GM13977 (cell line): ENCODE data around the gene RNF141.

ENCODE experiments used
- DNase-seq: peaks from one replicate; pipeline ENCODE4 v3.0.0; 2012; ENCODE audit warnings: low spot score
- CTCF ChIP-seq: IDR thresholded peaks from 2 replicates; pipeline ENCODE4 v1.5.1; 2012; ENCODE audit warnings: mild to moderate bottlenecking, control low read depth; ENCODE audit not compliant: insufficient read depth; ENCODE audit errors: extremely low read depth, missing control alignments
- in situ Hi-C: fragments of 300-500 bp; cut with MboI; formaldehyde crosslinking; loops from one replicate; pipeline ENCODE4 v1.12.0; 2022; ENCODE audit warnings: low sequenced_read_pairs, low pct_unique_long_range_greater_than_20kb, mixed read lengths, inconsistent platforms; ENCODE audit not compliant: unreplicated experiment

Gene RNF141

GRCh38 chr11:10481560-10482349, 59.2 kb downstream of the RNF141 start:
- in situ Hi-C loops = no loop called here
- no peak for DNase-seq
- no peak for TF ChIP-seq CTCF

DNA sequence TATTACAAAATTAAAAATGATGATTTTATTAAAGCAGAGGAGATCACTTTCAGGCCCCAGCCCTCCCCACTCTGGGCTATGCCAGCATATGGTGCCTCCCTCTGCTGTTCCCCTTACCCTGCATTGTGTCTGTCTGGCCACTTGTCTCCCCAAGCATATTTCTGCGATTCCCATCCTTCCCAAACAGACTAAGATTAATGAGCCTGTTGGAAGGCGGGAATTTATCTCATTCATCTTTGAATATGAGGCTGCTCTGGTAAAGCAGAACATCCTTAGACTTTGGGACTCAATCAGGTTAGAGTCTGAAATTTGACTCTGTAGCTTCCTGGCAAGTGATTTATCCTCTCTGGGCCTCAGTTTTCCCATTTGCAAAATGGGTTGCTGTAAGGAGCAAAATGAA, 60.2 kb downstream of the RNF141 start:
- TF ChIP-seq CTCF = no peak
- in situ Hi-C loops = no loop called here
- DNase-seq = no peak

- in situ Hi-C loops = no loop called here
- no peak for TF ChIP-seq CTCF
- no peak for DNase-seq
Observed at GRCh38 chr11:10480026-10480425, 61.0 kb downstream of the RNF141 start.

DNA sequence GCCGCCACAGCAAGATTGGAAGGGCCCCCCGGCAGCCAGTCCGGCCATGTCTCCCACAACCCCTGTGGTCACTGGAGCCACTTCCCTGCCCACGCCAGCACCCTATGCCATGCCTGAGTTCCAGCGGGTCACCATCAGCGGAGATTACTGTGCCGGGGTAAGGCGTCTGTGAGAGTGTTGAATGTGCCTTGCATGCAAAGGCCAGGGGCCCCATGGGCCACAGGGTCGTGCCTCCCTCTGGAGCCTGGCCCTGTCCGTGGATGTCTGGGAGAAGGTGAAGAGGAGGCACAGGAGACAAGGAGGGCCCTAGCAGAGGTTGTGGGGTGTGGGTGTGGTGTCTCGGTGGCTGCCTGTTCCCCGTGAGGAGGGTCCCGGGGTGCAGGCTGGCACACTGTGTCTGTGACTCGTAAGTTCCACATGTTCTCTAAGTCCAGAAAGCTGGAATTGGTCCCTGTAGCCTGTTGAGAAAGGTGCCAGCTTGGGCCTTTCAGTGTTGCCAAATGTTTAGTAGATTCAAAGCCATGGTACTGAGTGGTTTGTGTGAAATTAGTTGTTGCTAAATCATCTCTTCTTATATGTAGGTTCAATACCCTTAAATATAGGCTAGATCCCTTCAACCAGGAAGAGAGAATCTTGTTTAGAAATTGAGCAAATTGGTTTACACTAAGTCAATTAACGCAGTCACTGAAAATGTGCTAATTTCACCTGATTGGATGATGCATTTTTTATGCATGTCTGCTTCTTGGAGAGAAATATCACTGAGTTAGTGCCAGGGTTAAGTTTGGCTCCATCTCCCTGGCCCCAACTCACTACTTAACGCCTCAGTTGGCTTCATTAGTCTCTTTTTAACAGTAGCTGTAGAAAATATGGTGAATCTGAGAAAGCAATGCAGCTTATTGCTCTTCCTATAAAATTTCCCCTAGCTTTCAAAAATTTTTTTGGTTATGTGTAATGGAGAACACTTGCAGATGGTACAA, 62.1 kb downstream of the RNF141 start:
- no peak for DNase-seq
- in situ Hi-C loops = no loop called here
- no peak for TF ChIP-seq CTCF

DNA sequence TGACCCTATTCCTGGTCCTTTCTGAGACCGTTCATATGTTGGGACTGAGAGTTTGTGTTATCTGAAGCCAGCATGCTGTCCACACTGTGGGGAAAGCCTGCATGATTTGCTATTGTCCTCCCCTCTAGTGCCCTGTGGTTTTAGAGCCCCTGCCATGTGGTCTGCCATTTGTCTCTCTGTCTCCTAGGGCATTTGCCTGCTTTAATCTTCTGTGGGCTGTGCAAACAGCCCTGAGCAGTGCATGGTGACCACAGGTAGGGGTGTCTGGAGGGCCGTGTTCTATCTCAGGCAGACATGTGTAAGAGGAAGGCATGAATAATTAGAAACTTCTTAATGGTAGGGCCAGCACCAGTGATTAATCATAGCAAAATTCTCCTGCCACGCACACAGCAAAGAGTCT, 62.9 kb downstream of the RNF141 start:
- TF ChIP-seq CTCF = no peak
- in situ Hi-C loops = no loop called here
- no peak for DNase-seq

DNA sequence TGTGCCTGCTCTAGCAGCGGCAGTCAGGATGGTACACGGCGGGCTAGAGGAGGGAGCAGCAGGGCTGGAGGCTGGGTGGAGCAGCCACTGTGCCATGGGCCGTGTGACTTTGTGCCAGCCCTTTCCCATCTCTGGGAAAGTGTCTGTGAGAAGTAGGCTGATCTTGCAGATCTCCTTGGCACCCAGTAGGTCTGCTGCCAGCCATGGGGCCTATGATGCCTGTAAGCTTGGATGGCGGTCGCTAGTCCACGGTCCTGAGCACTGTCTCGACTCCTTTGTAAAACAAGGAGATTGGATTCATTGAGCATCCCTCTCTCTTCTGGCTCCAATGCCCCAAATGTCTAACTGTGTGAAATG, 63.3 kb downstream of the RNF141 start:
- in situ Hi-C loops = no loop called here
- no peak for TF ChIP-seq CTCF
- no peak for DNase-seq
